ENCODE results near the gene ATAT1. TPM values are rescaled to one million over a fixed set of nuclear protein-coding genes. Genes with fewer than 3 reads are reported as not detected.

ATAT1 gene
- total and polyA plus RNA-seq, 9 of the 15 experiments (the other 6 are each of a cell fraction or from before 2014, with no cell fraction given) = 0.65 to 5.8 (median 1.6) TPM

- TF ChIP-seq CBX2 (IDR thresholded peaks at IDR 0.05; ENCODE audit: insufficient read depth, low read length, poor library complexity, severe bottlenecking) (no peak), ETS1 (conservative IDR thresholded peaks at IDR 0.05; ENCODE audit: control insufficient read depth, low read depth, low read length) (no peak), ZNF398 (CRISPR knock-in tag; IDR thresholded peaks at IDR 0.05) (no peak), ZNF644 (tag; IDR thresholded peaks at IDR 0.05; ENCODE audit: low read depth) (no peak), ETS2 (tag; IDR thresholded peaks at IDR 0.05; ENCODE audit: borderline replicate concordance, poor library complexity, severe bottlenecking) (no peak), FOXJ3 (CRISPR knock-in tag; IDR thresholded peaks at IDR 0.05) (no peak), MAFK (IDR thresholded peaks at IDR 0.05; ENCODE audit: low read length) (no peak), IRF2 (CRISPR knock-in tag; IDR thresholded peaks at IDR 0.05) (no peak), LARP7 (IDR thresholded peaks at IDR 0.05) (0 out of 2 replicates have a peak, but pooled peaks have one; percentile 53), NFE2L1 (tag; IDR thresholded peaks at IDR 0.05; ENCODE audit: borderline replicate concordance, low read depth) (no peak), ZNF146 (CRISPR knock-in tag; IDR thresholded peaks at IDR 0.05; ENCODE audit: unreplicated experiment) (no peak), TARDBP (IDR thresholded peaks at IDR 0.05) (peak; percentile 79; the same call in 1 of the 2 replicates), SMAD1 (IDR thresholded peaks at IDR 0.05; ENCODE audit: low read depth, low read length, partially characterized antibody) (no peak), ZNF384 (IDR thresholded peaks at IDR 0.05; ENCODE audit: low read depth, low read length) (no peak), ZNF124 (CRISPR knock-in tag; IDR thresholded peaks at IDR 0.05) (no peak), PHB (CRISPR knock-in tag; IDR thresholded peaks at IDR 0.05) (no peak), BACH1 (tag; IDR thresholded peaks at IDR 0.05) (no peak; the same call in 1 of the 2 replicates), PHTF2 (CRISPR knock-in tag; IDR thresholded peaks at IDR 0.05) (peak; percentile 78; the same call in 1 of the 2 replicates), POLR2B (IDR thresholded peaks at IDR 0.05; ENCODE audit: low read depth, partially characterized antibody) (peak; percentile 50), DMBX1 (CRISPR knock-in tag; IDR thresholded peaks at IDR 0.05; ENCODE audit: borderline replicate concordance) (0 out of 2 replicates have a peak, but pooled peaks have one; percentile 1), EP300 (IDR thresholded peaks at IDR 0.05; ENCODE audit: low read length) (no peak), ETV1 (tag; conservative IDR thresholded peaks at IDR 0.05; ENCODE audit: low read depth) (no peak), HOMEZ (CRISPR knock-in tag; IDR thresholded peaks at IDR 0.05) (no peak), GTF2A2 (tag; IDR thresholded peaks at IDR 0.05) (no peak), ERF (CRISPR knock-in tag; IDR thresholded peaks at IDR 0.05) (peak; percentile 75), TFAM (CRISPR knock-in tag; conservative IDR thresholded peaks at IDR 0.05) (no peak)
Observed at GRCh38 chr6:30614044-30614842, 12.4 kb upstream of the ATAT1 start (continued).

Measured in K562 (cell line).